ENCODE results near the gene SLC9A7. TPM values are rescaled to one million over a fixed set of nuclear protein-coding genes. Genes with fewer than 3 reads are reported as not detected.

Gene SLC9A7
- total and polyA plus RNA-seq, 2 donors (not counting 3 experiments of a cell fraction or from before 2014, with no cell fraction given): 4.6 to 7.5 TPM

DNA sequence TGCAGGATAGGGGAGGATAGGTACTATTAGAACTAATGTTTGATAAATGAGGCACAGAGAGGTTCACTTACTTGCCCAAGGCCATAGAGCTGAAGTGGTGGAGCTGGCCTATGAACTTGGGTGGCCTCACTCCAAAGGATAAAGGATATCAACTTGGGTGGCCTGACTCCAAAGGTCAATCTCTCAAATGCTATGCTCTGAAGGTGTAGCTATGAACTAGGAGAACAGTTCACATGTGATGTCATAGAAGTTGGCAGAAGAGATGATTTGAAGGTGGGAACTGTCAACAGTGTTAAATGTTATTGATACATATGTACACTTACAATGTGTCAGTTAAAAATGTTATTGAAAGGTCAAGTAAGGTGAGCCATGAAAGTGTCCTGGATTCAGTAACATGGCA, 191.5 kb downstream of the SLC9A7 start:
- TF ChIP-seq EZH2 (IDR thresholded peaks at IDR 0.05; ENCODE audit: borderline replicate concordance, low read depth, low read length, severe bottlenecking) (no peak), POLR2AphosphoS5 (IDR thresholded peaks at IDR 0.05; ENCODE audit: insufficient read depth, low read depth, low read length) (no peak), POLR2A (IDR thresholded peaks at IDR 0.05; ENCODE audit: low read depth, low read length) (no peak), MYC (IDR thresholded peaks at IDR 0.05; ENCODE audit: low read depth, low read length) (no peak), FOS (IDR thresholded peaks at IDR 0.05; ENCODE audit: borderline replicate concordance, insufficient read depth, low read length) (no peak)
- TF ChIP-seq, protein P1, sequence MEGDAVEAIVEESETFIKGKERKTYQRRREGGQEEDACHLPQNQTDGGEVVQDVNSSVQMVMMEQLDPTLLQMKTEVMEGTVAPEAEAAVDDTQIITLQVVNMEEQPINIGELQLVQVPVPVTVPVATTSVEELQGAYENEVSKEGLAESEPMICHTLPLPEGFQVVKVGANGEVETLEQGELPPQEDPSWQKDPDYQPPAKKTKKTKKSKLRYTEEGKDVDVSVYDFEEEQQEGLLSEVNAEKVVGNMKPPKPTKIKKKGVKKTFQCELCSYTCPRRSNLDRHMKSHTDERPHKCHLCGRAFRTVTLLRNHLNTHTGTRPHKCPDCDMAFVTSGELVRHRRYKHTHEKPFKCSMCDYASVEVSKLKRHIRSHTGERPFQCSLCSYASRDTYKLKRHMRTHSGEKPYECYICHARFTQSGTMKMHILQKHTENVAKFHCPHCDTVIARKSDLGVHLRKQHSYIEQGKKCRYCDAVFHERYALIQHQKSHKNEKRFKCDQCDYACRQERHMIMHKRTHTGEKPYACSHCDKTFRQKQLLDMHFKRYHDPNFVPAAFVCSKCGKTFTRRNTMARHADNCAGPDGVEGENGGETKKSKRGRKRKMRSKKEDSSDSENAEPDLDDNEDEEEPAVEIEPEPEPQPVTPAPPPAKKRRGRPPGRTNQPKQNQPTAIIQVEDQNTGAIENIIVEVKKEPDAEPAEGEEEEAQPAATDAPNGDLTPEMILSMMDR (IDR thresholded peaks at IDR 0.05; ENCODE audit: extremely low read depth in 1 of 2, insufficient read depth in 1 of 2, low read depth in 1 of 2, low read length in 2 of 2): no peak
- H3K4me1 ChIP-seq (ENCODE audit: control insufficient read depth, extremely low read depth, insufficient read depth, low read length): no peaks in the 10 kb centered on the region
- H3K9me1 ChIP-seq (replicated peaks; ENCODE audit: control insufficient read depth, extremely low read depth, insufficient read depth, low read length): no peaks in the 10 kb centered on the region
- H3K27me3 ChIP-seq (ENCODE audit: control insufficient read depth in 2 of 2, insufficient read depth in 2 of 2, low read length in 2 of 2): no peaks in the 10 kb centered on the region
- ChIA-PET POLR2A (no interaction called here), CTCF (interaction anchor here (1.0 kb wide), 1 partner anchor 12 kb away, joined by 4 read pairs; no protein-coding TSS in a partner anchor)
- H3K36me3 ChIP-seq (ENCODE audit: control insufficient read depth in 2 of 2, extremely low read depth in 1 of 2, insufficient read depth in 2 of 2, low read length in 2 of 2): no peaks in the 10 kb centered on the region
- FAIRE-seq: no peak
- dilution Hi-C loops (cut with MboI; ENCODE audit: extremely low pct_ligation_motif_present, low sequenced_read_pairs): no loop called here
- no peak for DNase-seq (ENCODE audit: low read depth, low spot score)
- H3K9ac ChIP-seq (replicated peaks; ENCODE audit: extremely low read depth, insufficient read depth, low read length): no peak overlapping the region
- BruUV-seq (replicated peaks): no TSS peak
- H2AFZ ChIP-seq (ENCODE audit: low read depth, low read length): no peak overlapping the region
- H3K27ac ChIP-seq (ENCODE audit: insufficient read depth, low read depth, low read length): no peak overlapping the region
- intact Hi-C loops (cut with micrococcal nuclease): no loop called here
- no peaks in the 10 kb centered on the region for H4K20me1 ChIP-seq (replicated peaks; ENCODE audit: control insufficient read depth, extremely low read depth, insufficient read depth, low read length)
- H3K79me2 ChIP-seq (ENCODE audit: control insufficient read depth, insufficient read depth, low read length): no peaks in the 10 kb centered on the region
- no peaks in the 10 kb centered on the region for H3K9me3 ChIP-seq (replicated peaks; ENCODE audit: control insufficient read depth, insufficient read depth, low read length)
- H3K4me3 ChIP-seq (replicated peaks in 1 of 3; ENCODE audit: insufficient read depth in 1 of 3, low read depth in 1 of 3, low read length in 3 of 3): no peak overlapping the region
- no peak overlapping the region for H3K4me2 ChIP-seq (ENCODE audit: insufficient read depth, low read length)
